WERI-Rb-1 (cell line): ENCODE measurements around the gene HNRNPAB.

Experiments
- DNase-seq: peaks from one replicate; pipeline ENCODE4 v3.0.0-alpha.2; 2020
- H3K27ac ChIP-seq: fragments of 250-450 bp; sonication (Bioruptor Pico); 2 replicates; pipeline ENCODE4 v1.5.1; 2020; ENCODE audit warnings: mild to moderate bottlenecking, moderate library complexity
- H3K27me3 ChIP-seq: fragments of 250-450 bp; sonication (Bioruptor Pico); 2 replicates; pipeline ENCODE4 v1.5.1; 2021; ENCODE audit warnings: mild to moderate bottlenecking, low read depth, moderate library complexity; ENCODE audit not compliant: insufficient read depth, severe bottlenecking
- H3K36me3 ChIP-seq: fragments of 250-450 bp; sonication (Bioruptor Pico); 2 replicates; pipeline ENCODE4 v1.5.1; 2020; ENCODE audit warnings: mild to moderate bottlenecking, moderate library complexity
- H3K4me3 ChIP-seq: 2 replicates; pipeline ENCODE4 v1.5.1; 2011; ENCODE audit warnings: low read depth, mild to moderate bottlenecking, control low read depth, low read length
- H3K9me3 ChIP-seq: fragments of 250-450 bp; sonication (Bioruptor Pico); 2 replicates; pipeline ENCODE4 v1.5.1; 2021; ENCODE audit warnings: mild to moderate bottlenecking, moderate library complexity; ENCODE audit not compliant: severe bottlenecking
- TF ChIP-seq, protein P1 (sequence below): IDR thresholded peaks from 2 replicates; pipeline ENCODE4 v1.5.1; 2011; ENCODE audit warnings: low read depth, mild to moderate bottlenecking, control low read depth, inconsistent platforms, low read length

The HNRNPAB gene

DNA sequence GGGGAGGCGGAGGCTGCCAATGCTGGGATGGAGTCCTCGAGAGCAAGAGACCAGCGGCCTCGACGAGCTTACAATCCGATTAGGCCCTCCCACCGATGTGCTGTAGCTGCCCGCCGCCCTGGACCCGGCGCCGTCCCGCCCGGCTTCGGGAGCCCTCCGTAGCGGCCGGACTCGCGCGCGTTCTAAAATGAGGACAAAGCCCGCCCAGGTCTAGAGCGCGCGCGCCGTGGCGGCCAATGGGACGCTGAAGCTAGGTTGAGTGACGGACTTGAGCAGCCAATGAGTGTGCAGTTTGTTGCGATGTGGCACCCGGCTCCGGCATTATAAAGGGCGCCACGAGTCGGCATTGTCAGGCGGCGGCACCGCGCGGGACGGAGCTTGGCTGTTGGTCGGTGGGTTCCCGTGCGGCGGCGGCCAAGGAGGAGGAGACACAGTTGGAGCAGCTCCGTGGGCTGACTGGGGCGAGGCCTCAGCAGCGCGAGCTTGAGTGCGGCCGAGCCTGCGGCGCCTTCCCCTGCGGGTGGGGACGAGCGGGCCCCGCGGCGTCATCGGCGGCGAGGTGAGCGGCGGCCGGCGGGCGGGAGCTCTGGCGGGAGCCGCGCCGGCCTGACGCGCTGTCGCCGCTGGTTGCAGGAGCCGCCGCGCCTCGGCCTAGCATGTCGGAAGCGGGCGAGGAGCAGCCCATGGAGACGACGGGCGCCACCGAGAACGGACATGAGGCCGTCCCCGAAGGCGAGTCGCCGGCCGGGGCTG is at the start of gene HNRNPAB:
HNRNPAB (plus strand) TSS at position 352 of the 753 bp plus-strand sequence; CDS start at position 657, 305 bp downstream.
- peak within 1 kb of the TSS; percentile 91 for H3K27ac ChIP-seq
- peak; percentile 89 for DNase-seq
- peak within 1 kb of the TSS; percentile 81 for H3K4me3 ChIP-seq
- TF ChIP-seq, protein P1, sequence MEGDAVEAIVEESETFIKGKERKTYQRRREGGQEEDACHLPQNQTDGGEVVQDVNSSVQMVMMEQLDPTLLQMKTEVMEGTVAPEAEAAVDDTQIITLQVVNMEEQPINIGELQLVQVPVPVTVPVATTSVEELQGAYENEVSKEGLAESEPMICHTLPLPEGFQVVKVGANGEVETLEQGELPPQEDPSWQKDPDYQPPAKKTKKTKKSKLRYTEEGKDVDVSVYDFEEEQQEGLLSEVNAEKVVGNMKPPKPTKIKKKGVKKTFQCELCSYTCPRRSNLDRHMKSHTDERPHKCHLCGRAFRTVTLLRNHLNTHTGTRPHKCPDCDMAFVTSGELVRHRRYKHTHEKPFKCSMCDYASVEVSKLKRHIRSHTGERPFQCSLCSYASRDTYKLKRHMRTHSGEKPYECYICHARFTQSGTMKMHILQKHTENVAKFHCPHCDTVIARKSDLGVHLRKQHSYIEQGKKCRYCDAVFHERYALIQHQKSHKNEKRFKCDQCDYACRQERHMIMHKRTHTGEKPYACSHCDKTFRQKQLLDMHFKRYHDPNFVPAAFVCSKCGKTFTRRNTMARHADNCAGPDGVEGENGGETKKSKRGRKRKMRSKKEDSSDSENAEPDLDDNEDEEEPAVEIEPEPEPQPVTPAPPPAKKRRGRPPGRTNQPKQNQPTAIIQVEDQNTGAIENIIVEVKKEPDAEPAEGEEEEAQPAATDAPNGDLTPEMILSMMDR: no peak
- peaks cover 41% of the 10 kb centered on the region for H3K36me3 ChIP-seq
- no peaks in the 10 kb centered on the region for H3K9me3 ChIP-seq
- no peaks in the 10 kb centered on the region for H3K27me3 ChIP-seq

DNA sequence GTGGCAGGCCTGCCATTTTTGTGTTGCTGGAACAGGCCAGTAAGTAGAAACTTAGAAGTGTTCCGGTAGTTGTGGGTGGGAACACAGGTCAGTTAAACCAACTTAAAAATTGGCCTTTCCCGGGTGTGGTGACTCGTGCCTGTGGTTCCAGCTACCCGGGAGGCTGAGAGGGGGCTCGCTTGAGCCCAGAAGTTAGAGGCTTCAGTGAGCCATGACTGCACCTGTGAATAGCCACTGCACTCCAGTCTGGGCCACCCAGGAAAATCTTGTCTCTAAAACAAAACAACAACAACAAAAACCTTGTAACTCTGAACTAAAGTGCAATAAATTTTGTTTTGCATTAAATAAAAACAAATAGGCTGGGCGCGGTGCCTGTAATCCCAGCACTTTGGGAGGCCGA is 49.3 kb upstream of the HNRNPAB start:
- TF ChIP-seq, protein P1: no peak
- Histone ChIP-seq H3K27me3 (no peaks in the 10 kb centered on the region), H3K9me3 (no peaks in the 10 kb centered on the region), H3K36me3 (peaks cover 5% of the 10 kb centered on the region), H3K4me3 (no peak overlapping the region), H3K27ac (no peak overlapping the region)
- no peak for DNase-seq

DNA sequence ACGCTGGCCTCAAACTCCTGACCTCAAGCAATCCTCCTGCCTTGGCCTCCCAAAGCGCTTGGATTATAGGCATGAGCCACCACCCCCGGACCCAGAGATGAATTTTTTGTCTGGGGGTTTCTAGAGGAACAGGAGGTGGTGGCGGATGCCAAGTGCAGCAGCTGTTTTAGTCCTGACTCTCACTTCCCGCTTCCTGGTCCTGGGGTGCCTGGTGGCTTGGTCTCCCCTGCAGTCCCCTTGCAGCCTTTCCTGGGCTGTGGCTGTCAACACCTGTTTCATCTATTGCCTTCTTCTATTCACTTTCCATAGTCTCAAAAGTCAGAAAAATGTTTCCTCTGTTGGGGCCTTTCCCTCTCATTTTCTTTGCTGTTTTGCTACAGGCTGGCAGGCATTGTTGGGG is 44.2 kb upstream of the HNRNPAB start:
- DNase-seq: no peak
- H3K27me3 ChIP-seq: no peaks in the 10 kb centered on the region
- no peak overlapping the region for H3K4me3 ChIP-seq
- no peaks in the 10 kb centered on the region for H3K9me3 ChIP-seq
- no peaks in the 10 kb centered on the region for H3K36me3 ChIP-seq
- TF ChIP-seq, protein P1: no peak
- H3K27ac ChIP-seq: no peak overlapping the region

DNA sequence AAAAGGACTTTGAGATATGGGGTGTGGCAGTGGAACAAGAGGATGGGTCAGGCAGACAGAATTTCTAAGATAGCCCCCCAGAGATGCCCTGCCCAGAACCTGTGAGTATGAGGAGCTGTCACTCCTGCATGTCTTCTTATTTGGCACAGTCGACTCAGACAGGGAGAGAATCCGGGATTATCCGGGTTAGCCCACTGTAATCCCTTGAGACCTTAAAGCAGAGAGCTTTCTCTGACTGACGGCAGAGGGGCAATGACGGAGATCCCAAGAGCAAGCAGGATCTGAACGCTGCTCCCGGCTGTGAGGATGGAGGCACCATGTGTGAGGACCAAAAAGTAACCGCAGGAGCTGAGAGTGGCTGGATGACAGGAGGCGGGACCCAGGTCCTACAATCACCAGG is 41.9 kb upstream of the HNRNPAB start:
- Histone ChIP-seq H3K36me3 (no peaks in the 10 kb centered on the region), H3K9me3 (no peaks in the 10 kb centered on the region), H3K4me3 (no peak overlapping the region), H3K27ac (no peak overlapping the region), H3K27me3 (no peaks in the 10 kb centered on the region)
- TF ChIP-seq, protein P1: no peak
- peak; percentile 76 for DNase-seq

DNA sequence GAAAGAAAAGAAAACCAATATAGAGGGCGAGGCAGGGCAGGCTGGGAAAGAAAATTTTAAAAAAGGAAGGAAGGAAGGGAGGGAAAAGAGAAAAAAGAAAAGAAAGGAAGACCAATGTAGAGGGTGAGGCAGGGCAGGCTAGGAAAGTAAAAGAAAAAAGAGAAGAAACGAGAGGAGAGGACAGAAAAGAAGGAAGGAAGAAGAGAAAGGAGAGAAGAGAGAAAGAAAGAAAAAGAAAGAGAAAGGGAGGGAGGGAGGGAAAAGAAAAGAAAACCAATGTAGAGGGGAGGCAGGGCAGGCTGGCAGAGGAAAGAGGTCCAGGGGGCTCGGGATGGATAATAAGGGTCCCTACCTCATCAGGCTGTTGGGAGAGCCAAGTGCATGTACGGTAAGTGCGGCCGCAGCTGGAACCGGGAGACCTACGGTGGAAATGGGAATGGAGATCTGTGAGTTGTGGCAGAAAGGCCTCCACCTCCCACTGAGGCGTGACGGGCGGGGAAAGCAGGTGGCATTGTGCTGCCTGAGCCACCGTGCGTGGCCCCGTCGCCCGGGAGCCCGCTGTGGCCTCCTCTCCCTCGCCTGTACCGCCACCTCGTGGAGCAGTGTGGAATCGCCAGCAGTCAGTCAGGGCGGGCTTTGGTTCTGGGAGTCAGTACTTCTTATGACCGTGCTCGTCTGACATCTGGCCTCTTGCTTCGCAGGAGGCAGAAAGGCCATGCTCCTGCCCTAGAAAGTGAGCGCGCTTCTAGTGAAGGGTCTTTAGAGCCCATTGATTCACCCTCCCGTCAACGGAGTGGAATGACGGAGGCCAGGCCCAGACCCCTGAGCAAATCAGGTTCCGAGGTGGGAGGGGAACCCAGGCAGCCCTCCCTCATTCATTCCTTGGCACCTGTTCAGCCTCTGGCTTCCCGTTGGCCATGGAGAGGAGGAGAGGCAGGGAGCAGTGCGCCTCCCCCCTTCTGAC is 40.3 kb upstream of the HNRNPAB start:
- Histone ChIP-seq H3K36me3 (no peaks in the 10 kb centered on the region), H3K9me3 (no peaks in the 10 kb centered on the region), H3K4me3 (no peak overlapping the region), H3K27me3 (no peaks in the 10 kb centered on the region), H3K27ac (no peak overlapping the region)
- TF ChIP-seq, protein P1: peak; percentile 88
- peak; percentile 82 for DNase-seq
